SK-N-SH treated with all-trans-retinoic acid at 6 μM for 48 hours (cell line): ENCODE measurements around the gene TMED7.

Source experiments
- ATAC-seq: fragments of 200-7000 bp; cut with Tn5 transposase; 3 replicates; pipeline ENCODE4 v1.9.1; 2020; ENCODE audit warnings: mild to moderate bottlenecking, moderate library complexity
- ARNTL ChIP-seq: fragments of 450-650 bp; formaldehyde crosslinking; IDR thresholded peaks from 2 replicates; pipeline ENCODE4 v1.5.0; 2020; ENCODE audit warnings: low read depth, mild to moderate bottlenecking, moderate library complexity, borderline replicate concordance
- BACH2 ChIP-seq: fragments of 250-450 bp; sonication (Bioruptor Pico); IDR thresholded peaks from 2 replicates; pipeline ENCODE4 v1.9.0; 2021; ENCODE audit warnings: mild to moderate bottlenecking, borderline replicate concordance
- CREB5 ChIP-seq: fragments of 250-450 bp; sonication (Bioruptor Pico); IDR thresholded peaks from 2 replicates; pipeline ENCODE4 v1.5.1; 2020; ENCODE audit warnings: low read depth, mild to moderate bottlenecking, moderate library complexity
- CSDC2 ChIP-seq: fragments of 250-450 bp; sonication (Bioruptor Pico); IDR thresholded peaks from 2 replicates; pipeline ENCODE4 v1.5.0; 2020; ENCODE audit warnings: mild to moderate bottlenecking, moderate library complexity
- CSRNP3 ChIP-seq: fragments of 250-450 bp; sonication (Bioruptor Pico); IDR thresholded peaks from 2 replicates; pipeline ENCODE4 v1.5.1; 2021; ENCODE audit warnings: mild to moderate bottlenecking, moderate library complexity
- ESRRG ChIP-seq: fragments of 250-450 bp; sonication (Bioruptor Pico); IDR thresholded peaks from 2 replicates; pipeline ENCODE4 v1.6.1; 2021; ENCODE audit warnings: mild to moderate bottlenecking
- GLIS3 ChIP-seq: fragments of 250-450 bp; sonication (Bioruptor Pico); IDR thresholded peaks from 2 replicates; pipeline ENCODE4 v1.5.0; 2020; ENCODE audit warnings: mild to moderate bottlenecking, moderate library complexity
- ISL1 ChIP-seq: fragments of 250-450 bp; sonication (Bioruptor Pico); IDR thresholded peaks from 2 replicates; pipeline ENCODE4 v2.1.2; 2022; ENCODE audit warnings: mild to moderate bottlenecking, moderate library complexity
- OSR1 ChIP-seq: fragments of 250-450 bp; sonication (Bioruptor Pico); IDR thresholded peaks from 2 replicates; pipeline ENCODE4 v1.8.0; 2022; ENCODE audit warnings: moderate library complexity, mild to moderate bottlenecking, inconsistent platforms
- PATZ1 ChIP-seq: fragments of 250-450 bp; sonication (Bioruptor Pico); IDR thresholded peaks from 2 replicates; pipeline ENCODE4 v1.8.0; 2020; ENCODE audit warnings: mild to moderate bottlenecking, moderate library complexity, borderline replicate concordance
- PPARA ChIP-seq: fragments of 250-450 bp; sonication (Bioruptor Pico); IDR thresholded peaks from 2 replicates; pipeline ENCODE4 v1.5.0; 2020; ENCODE audit warnings: mild to moderate bottlenecking, borderline replicate concordance
- RARB ChIP-seq: fragments of 250-450 bp; sonication (Bioruptor Pico); IDR thresholded peaks from 2 replicates; pipeline ENCODE4 v1.8.0; 2021; ENCODE audit warnings: mild to moderate bottlenecking, moderate library complexity
- SNAI2 ChIP-seq: fragments of 250-450 bp; sonication (Bioruptor Pico); IDR thresholded peaks from 2 replicates; pipeline ENCODE4 v1.5.0; 2020; ENCODE audit warnings: mild to moderate bottlenecking, moderate library complexity
- TCF4 ChIP-seq: fragments of 250-450 bp; sonication (Bioruptor Pico); IDR thresholded peaks from 2 replicates; pipeline ENCODE4 v1.8.0; 2021; ENCODE audit warnings: mild to moderate bottlenecking, moderate library complexity, borderline replicate concordance
- TOX ChIP-seq: fragments of 250-450 bp; sonication (Bioruptor Pico); IDR thresholded peaks from 2 replicates; pipeline ENCODE4 v1.8.0; 2021; ENCODE audit warnings: mild to moderate bottlenecking, moderate library complexity, borderline replicate concordance
- TSHZ2 ChIP-seq: fragments of 250-450 bp; sonication (Bioruptor Pico); IDR thresholded peaks from 2 replicates; pipeline ENCODE4 v1.5.0; 2020; ENCODE audit warnings: mild to moderate bottlenecking, moderate library complexity
- ZC3H10 ChIP-seq: fragments of 250-450 bp; sonication (Bioruptor Pico); IDR thresholded peaks from 2 replicates; pipeline ENCODE4 v1.5.1; 2021; ENCODE audit warnings: mild to moderate bottlenecking, moderate library complexity
- ZFP3 ChIP-seq: fragments of 250-450 bp; sonication (Bioruptor Pico); IDR thresholded peaks from 2 replicates; pipeline ENCODE4 v1.5.0; 2020; ENCODE audit warnings: mild to moderate bottlenecking, moderate library complexity
- ZFP30 ChIP-seq: fragments of 450-650 bp; formaldehyde crosslinking; IDR thresholded peaks from 2 replicates; pipeline ENCODE4 v1.5.0; 2022; ENCODE audit warnings: mild to moderate bottlenecking, moderate library complexity
- ZNF565 ChIP-seq: fragments of 450-650 bp; formaldehyde crosslinking; conservative IDR thresholded peaks from 2 replicates; pipeline ENCODE4 v1.5.0; 2020; ENCODE audit warnings: low read depth, mild to moderate bottlenecking, moderate library complexity
- ZNF70 ChIP-seq: fragments of 450-650 bp; formaldehyde crosslinking; IDR thresholded peaks from 2 replicates; pipeline ENCODE4 v1.5.0; 2020; ENCODE audit warnings: mild to moderate bottlenecking, moderate library complexity
- ZNF8 ChIP-seq: fragments of 450-650 bp; formaldehyde crosslinking; IDR thresholded peaks from 2 replicates; pipeline ENCODE4 v1.5.0; 2020; ENCODE audit warnings: mild to moderate bottlenecking, moderate library complexity

The TMED7 gene

GRCh38 chr5:115655994-115656393, 30.2 kb upstream of the TMED7 start:
- ATAC-seq: no peak
- no peak for TF ChIP-seq SNAI2
- TF ChIP-seq GLIS3: no peak
- TF ChIP-seq CSRNP3 (CRISPR knock-in tag): no peak
- no peak for TF ChIP-seq CSDC2 (CRISPR knock-in tag)
- no peak for TF ChIP-seq ISL1 (CRISPR knock-in tag)
- no peak for TF ChIP-seq ZNF8 (CRISPR knock-in tag)

GRCh38 chr5:115649541-115649940, 23.7 kb upstream of the TMED7 start:
- TF ChIP-seq OSR1 (CRISPR knock-in tag) (no peak), PPARA (CRISPR knock-in tag) (no peak), CREB5 (no peak), BACH2 (CRISPR knock-in tag) (no peak), ESRRG (CRISPR knock-in tag) (no peak), CSRNP3 (CRISPR knock-in tag) (no peak), ZNF70 (CRISPR knock-in tag) (no peak), ZNF8 (CRISPR knock-in tag) (no peak), ISL1 (CRISPR knock-in tag) (no peak), ARNTL (CRISPR knock-in tag) (no peak), TSHZ2 (CRISPR knock-in tag) (no peak), ZC3H10 (CRISPR knock-in tag) (no peak), TCF4 (CRISPR knock-in tag) (no peak), ZFP3 (CRISPR knock-in tag) (no peak), PATZ1 (no peak), ZFP30 (CRISPR knock-in tag) (no peak), CSDC2 (CRISPR knock-in tag) (no peak), ZNF565 (CRISPR knock-in tag) (no peak), SNAI2 (no peak), RARB (CRISPR knock-in tag) (no peak)
- no peak for ATAC-seq

- no peak for ATAC-seq
- no peak for TF ChIP-seq ZFP30 (CRISPR knock-in tag)
- no peak for TF ChIP-seq ZNF565 (CRISPR knock-in tag)
- TF ChIP-seq ZC3H10 (CRISPR knock-in tag): no peak
- no peak for TF ChIP-seq CREB5
- TF ChIP-seq TSHZ2 (CRISPR knock-in tag): no peak
- no peak for TF ChIP-seq ZNF70 (CRISPR knock-in tag)
- no peak for TF ChIP-seq ZNF8 (CRISPR knock-in tag)
- TF ChIP-seq TOX (CRISPR knock-in tag): no peak
- no peak for TF ChIP-seq GLIS3
- no peak for TF ChIP-seq ISL1 (CRISPR knock-in tag)
- no peak for TF ChIP-seq ESRRG (CRISPR knock-in tag)
- TF ChIP-seq OSR1 (CRISPR knock-in tag): no peak
- no peak for TF ChIP-seq ZFP3 (CRISPR knock-in tag)
- no peak for TF ChIP-seq CSDC2 (CRISPR knock-in tag)
- TF ChIP-seq PATZ1: no peak
- TF ChIP-seq SNAI2: no peak
- TF ChIP-seq, all 23 proteins: peak for 0
These were observed 22.2 kb upstream of the TMED7 start for GRCh38 chr5:115648056-115648455.
